BLaER1 (cell line): ENCODE measurements around the gene PTPN14.
A peak's percentile ranks its signal among the peaks of the same experiment; 100 is the strongest.

Experiments used
- H3K27ac ChIP-seq: shearing (Covaris generic); formaldehyde crosslinking; 2 replicates; pipeline ENCODE4 v1.8.1; 2022
- H3K27me3 ChIP-seq: shearing (Covaris generic); formaldehyde crosslinking; 2 replicates; pipeline ENCODE4 v1.8.1; 2022
- H3K36me3 ChIP-seq: shearing (Covaris generic); formaldehyde crosslinking; 2 replicates; pipeline ENCODE4 v1.8.1; 2022
- H3K4me1 ChIP-seq: shearing (Covaris generic); formaldehyde crosslinking; 2 replicates; pipeline ENCODE4 v1.8.1; 2022
- H3K4me2 ChIP-seq: shearing (Covaris generic); formaldehyde crosslinking; 2 replicates; pipeline ENCODE4 v1.8.1; 2022
- H3K4me3 ChIP-seq: shearing (Covaris generic); formaldehyde crosslinking; 2 replicates; pipeline ENCODE4 v1.8.1; 2022
- H3K9ac ChIP-seq: shearing (Covaris generic); formaldehyde crosslinking; 2 replicates; pipeline ENCODE4 v1.8.1; 2022
- H3K9me3 ChIP-seq: shearing (Covaris generic); formaldehyde crosslinking; 2 replicates; pipeline ENCODE4 v1.8.1; 2022
- H4K20me1 ChIP-seq: shearing (Covaris generic); formaldehyde crosslinking; 2 replicates; pipeline ENCODE4 v1.8.1; 2022
- Cebpa-rat ChIP-seq: shearing (Covaris generic); IDR thresholded peaks from 2 replicates; pipeline ENCODE4 v1.8.1; 2022

PTPN14 gene

DNA sequence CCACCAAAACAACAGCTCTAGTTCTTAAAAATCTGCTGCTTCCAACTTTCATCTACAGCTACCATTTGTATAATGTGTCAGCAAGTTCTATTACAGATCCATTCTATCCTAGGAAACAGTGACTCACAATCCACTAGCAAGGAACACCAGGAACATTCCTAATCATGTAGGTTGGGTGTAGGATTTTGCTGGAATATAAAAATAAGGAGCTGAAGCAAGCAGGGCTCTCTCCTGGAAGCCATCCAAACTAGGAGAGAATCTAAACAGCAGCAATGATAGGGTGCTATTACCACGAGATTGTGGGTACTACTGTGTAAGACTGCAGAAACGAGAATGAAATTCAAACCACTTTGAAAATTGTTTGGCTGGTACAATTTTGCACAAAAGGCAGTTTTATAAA, 135.0 kb downstream of the PTPN14 start:
- Histone ChIP-seq H4K20me1 (no peaks in the 10 kb centered on the region), H3K27ac (no peak overlapping the region), H3K27me3 (no peaks in the 10 kb centered on the region), H3K9ac (no peak overlapping the region), H3K4me1 (peaks cover 20% of the 10 kb centered on the region), H3K9me3 (no peaks in the 10 kb centered on the region), H3K4me2 (no peak overlapping the region), H3K4me3 (no peak overlapping the region), H3K36me3 (no peaks in the 10 kb centered on the region)
- no peak for TF ChIP-seq Cebpa-rat

DNA sequence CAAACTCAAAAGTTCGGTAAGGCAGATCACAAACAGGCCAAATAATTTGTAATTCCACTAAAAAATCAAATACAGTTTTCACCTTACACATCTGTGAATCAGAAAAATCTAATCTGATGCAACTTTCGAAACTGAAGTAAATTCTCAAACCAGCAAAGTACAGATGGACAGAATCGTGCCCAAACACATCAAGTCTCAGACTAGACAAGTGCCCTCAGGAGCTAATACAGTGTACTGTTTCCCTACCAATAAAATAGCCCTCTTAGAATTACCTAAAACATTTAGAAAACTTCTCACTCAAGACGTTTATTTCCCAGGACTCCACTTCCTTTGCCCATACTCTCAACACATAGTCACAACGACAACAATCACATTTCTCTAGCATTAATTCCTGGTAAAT, 136.3 kb downstream of the PTPN14 start:
- Histone ChIP-seq H3K4me2 (no peak overlapping the region), H3K9me3 (peaks cover 5% of the 10 kb centered on the region; the same call in 1 of the 2 replicates)

DNA sequence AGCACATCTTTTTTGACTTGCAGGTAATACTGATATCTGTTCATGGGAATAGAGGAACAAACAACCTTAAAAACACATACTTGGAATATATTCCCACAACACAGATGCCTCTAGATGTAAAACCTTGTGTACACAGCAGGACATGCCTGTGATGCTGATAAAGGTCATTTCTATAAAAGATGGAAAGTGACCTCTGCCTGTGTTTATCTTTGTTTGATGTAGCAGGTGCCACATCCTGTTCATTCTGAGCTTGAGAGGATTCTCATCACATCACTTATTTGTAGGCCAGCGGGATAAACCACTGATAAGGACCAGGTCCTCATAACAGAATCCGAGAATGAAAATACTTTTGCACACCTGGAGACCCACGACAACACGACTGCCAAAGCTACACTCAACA, 136.7 kb downstream of the PTPN14 start:
- no peak for TF ChIP-seq Cebpa-rat
- Histone ChIP-seq H3K27ac (no peak overlapping the region), H4K20me1 (no peaks in the 10 kb centered on the region)

More for the DNA sequence above, 136.3 kb downstream of the PTPN14 start:
- Histone ChIP-seq H3K4me1 (peaks cover 20% of the 10 kb centered on the region), H3K27ac (no peak overlapping the region), H3K36me3 (no peaks in the 10 kb centered on the region), H4K20me1 (no peaks in the 10 kb centered on the region), H3K9ac (no peak overlapping the region), H3K4me3 (no peak overlapping the region), H3K27me3 (no peaks in the 10 kb centered on the region)
- TF ChIP-seq Cebpa-rat: no peak

DNA sequence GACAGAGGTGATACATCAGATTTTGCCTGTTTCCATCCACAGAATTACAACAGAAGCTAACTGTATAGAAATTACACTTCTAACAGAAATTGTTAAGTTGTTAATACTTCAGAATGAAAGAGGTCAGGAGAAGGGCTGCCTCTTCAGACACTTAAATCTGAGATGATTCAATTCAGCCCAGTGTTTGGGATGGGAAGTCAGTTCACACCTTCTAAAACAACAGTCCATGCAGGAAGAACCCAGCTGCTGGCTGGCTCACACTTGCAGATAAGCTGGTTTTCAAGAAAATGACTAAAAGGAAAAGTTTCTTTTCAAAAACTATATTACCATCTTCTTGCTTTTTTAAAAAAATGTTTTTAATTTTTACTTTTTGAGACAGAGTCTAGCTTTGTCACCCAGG, 138.1 kb downstream of the PTPN14 start:
- no peak for TF ChIP-seq Cebpa-rat
- Histone ChIP-seq H3K27me3 (no peaks in the 10 kb centered on the region), H3K9ac (no peak overlapping the region), H3K4me3 (no peak overlapping the region), H4K20me1 (no peaks in the 10 kb centered on the region), H3K27ac (no peak overlapping the region), H3K4me2 (no peak overlapping the region), H3K9me3 (peaks cover 5% of the 10 kb centered on the region; the same call in 1 of the 2 replicates), H3K36me3 (no peaks in the 10 kb centered on the region), H3K4me1 (peaks cover 17% of the 10 kb centered on the region)

More for the DNA sequence above, 136.7 kb downstream of the PTPN14 start:
- H3K9ac ChIP-seq: no peak overlapping the region
- peaks cover 5% of the 10 kb centered on the region; the same call in 1 of the 2 replicates for H3K9me3 ChIP-seq
- H3K4me1 ChIP-seq: peaks cover 20% of the 10 kb centered on the region
- no peak overlapping the region for H3K4me2 ChIP-seq
- H3K4me3 ChIP-seq: no peak overlapping the region
- no peaks in the 10 kb centered on the region for H3K36me3 ChIP-seq
- no peaks in the 10 kb centered on the region for H3K27me3 ChIP-seq

DNA sequence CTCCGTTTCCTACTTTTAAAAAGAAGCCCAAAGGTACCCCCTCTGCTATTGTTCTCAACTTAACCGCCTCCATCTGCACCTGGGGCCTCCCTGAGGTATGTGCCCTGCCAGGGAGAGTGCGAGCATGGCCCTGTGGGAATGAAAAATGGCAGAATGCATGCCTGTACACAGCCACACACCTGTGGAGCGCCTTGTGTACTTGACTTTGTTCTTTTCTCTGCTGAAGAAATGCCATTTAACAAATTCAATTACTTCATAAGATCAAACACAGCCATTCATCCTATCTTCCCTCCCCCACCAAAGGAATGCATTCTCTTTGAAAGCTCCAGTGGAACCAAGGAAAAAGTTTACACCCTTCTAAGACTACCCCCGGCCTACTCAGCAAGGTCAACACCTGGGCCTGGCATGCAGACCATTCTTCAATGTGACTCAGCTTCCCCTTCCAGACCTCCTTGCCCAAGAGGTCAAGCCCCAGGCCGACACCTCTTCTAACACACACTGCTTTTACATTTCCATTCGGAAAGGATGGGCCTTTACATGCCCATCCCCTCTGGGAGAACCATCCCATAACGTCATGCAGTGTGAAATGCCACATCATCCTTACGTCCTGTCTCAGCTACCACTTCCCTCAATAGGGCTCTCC, 146.7 kb downstream of the PTPN14 start:
- no peaks in the 10 kb centered on the region for H4K20me1 ChIP-seq
- no peaks in the 10 kb centered on the region for H3K36me3 ChIP-seq
- H3K9ac ChIP-seq: no peak overlapping the region
- H3K4me1 ChIP-seq: peaks cover 36% of the 10 kb centered on the region
- peaks cover 13% of the 10 kb centered on the region for H3K9me3 ChIP-seq
- peak overlapping the region; percentile 55 for H3K27ac ChIP-seq
- H3K27me3 ChIP-seq: no peaks in the 10 kb centered on the region
- TF ChIP-seq Cebpa-rat: no peak
- H3K4me2 ChIP-seq: peak overlapping the region; percentile 63
- no peak overlapping the region for H3K4me3 ChIP-seq

DNA sequence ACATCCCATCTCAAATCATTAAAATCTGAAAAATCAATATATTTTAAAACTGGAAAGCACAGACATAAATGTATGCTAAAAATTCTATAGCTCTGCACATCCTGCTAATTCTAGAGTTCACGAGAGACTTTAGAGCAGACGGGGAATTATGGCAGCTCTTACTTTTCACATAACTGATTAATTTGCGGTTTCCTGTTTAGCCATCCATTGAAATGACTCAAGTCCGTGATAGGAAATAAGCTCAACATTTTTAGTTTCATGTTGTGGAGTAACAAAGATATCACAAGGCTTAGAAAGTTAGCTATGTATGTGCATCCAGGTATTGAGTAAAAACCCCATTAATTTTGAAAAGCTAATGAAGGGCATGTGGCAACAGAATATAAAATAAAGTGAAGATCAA, 147.2 kb downstream of the PTPN14 start:
- H3K4me3 ChIP-seq: no peak overlapping the region
- no peaks in the 10 kb centered on the region for H3K36me3 ChIP-seq
- H3K4me1 ChIP-seq: peaks cover 36% of the 10 kb centered on the region
- peak overlapping the region; percentile 63 for H3K4me2 ChIP-seq
- no peak for TF ChIP-seq Cebpa-rat
- H3K27me3 ChIP-seq: no peaks in the 10 kb centered on the region
- no peaks in the 10 kb centered on the region for H4K20me1 ChIP-seq
- no peak overlapping the region for H3K9ac ChIP-seq
- H3K9me3 ChIP-seq: peaks cover 13% of the 10 kb centered on the region
- peak overlapping the region; percentile 55 for H3K27ac ChIP-seq

DNA sequence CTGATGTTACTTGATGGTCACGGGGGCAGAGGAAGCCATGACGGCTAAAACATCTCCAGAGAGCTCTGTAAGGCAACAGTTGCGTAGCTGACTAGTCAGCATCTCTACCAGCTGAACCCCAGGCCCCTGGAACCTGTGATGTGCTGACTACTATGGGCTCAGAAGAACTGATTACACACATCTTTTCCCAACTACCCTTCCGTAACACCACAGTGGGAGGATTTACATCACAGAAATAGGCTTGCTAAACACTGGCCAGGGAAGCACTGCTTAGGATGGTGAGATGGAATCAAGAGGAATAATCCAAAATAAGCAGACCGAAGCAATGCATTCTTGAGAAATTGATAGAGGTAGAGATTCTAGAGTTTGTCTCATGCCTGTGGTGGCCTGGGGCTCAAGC, 148.0 kb downstream of the PTPN14 start:
- Histone ChIP-seq H3K4me1 (peaks cover 35% of the 10 kb centered on the region), H3K27me3 (no peaks in the 10 kb centered on the region), H3K4me3 (no peak overlapping the region), H3K9me3 (peaks cover 13% of the 10 kb centered on the region), H3K4me2 (peak overlapping the region; percentile 63), H3K9ac (no peak overlapping the region), H3K36me3 (no peaks in the 10 kb centered on the region), H3K27ac (peak overlapping the region; percentile 39; the same call in 1 of the 2 replicates), H4K20me1 (no peaks in the 10 kb centered on the region)
- TF ChIP-seq Cebpa-rat: no peak

DNA sequence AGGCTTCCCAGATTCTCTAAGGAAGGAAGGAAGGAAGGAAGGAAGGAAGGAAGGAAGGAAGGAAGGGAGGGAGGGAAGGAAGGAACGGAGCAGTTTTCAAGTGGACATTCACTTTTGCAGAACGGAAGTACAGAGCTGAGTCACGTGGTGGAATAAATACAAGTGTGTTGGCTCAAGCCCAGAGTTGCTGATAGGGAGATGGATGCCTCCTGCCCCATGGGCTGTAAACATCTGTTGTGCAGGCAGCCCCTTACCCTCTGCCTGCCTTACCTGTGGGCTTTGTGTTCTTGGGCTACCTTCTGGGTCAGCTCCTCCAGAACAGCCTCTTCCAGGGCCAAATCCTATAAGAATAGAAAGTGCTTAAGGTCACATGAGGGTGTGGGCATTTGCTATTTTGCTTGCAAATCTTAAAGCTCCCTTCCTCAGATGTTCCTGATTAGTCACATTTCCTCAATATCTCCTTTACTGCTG, 148.8 kb downstream of the PTPN14 start:
- H3K9ac ChIP-seq: no peak overlapping the region
- H3K9me3 ChIP-seq: peaks cover 13% of the 10 kb centered on the region
- H3K27ac ChIP-seq: 0 out of 2 replicates have a peak overlapping the region, but pooled peaks have one; percentile 18
- no peaks in the 10 kb centered on the region for H4K20me1 ChIP-seq
- H3K4me2 ChIP-seq: peak overlapping the region; percentile 26; the same call in 1 of the 2 replicates
- no peaks in the 10 kb centered on the region for H3K36me3 ChIP-seq
- TF ChIP-seq Cebpa-rat: no peak
- no peaks in the 10 kb centered on the region for H3K27me3 ChIP-seq
- peaks cover 28% of the 10 kb centered on the region for H3K4me1 ChIP-seq
- H3K4me3 ChIP-seq: no peak overlapping the region

DNA sequence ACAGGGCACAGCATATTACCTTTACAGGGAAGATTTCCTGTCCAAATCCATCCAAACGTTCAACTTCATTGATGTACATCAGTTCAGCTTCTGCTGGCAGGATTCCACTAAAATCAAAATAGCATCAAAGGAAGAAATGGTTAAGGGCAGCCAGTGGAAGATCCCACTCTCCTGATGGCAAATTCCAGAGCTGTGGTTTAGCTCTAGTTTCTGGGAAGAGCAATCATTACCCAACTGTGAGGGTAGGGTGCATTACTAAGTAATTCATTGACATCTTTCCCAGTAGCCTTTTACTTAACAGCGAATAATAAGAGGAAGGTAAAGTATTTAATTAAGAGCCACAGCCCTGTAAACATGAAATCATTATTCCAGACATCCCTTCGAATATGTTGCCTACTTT, 149.7 kb downstream of the PTPN14 start:
- H3K27ac ChIP-seq: no peak overlapping the region
- H3K4me2 ChIP-seq: no peak overlapping the region
- no peaks in the 10 kb centered on the region for H3K36me3 ChIP-seq
- H3K9me3 ChIP-seq: peaks cover 13% of the 10 kb centered on the region
- H3K9ac ChIP-seq: no peak overlapping the region
- no peak overlapping the region for H3K4me3 ChIP-seq
- H3K4me1 ChIP-seq: peaks cover 27% of the 10 kb centered on the region
- TF ChIP-seq Cebpa-rat: no peak
- H3K27me3 ChIP-seq: no peaks in the 10 kb centered on the region
- H4K20me1 ChIP-seq: no peaks in the 10 kb centered on the region

DNA sequence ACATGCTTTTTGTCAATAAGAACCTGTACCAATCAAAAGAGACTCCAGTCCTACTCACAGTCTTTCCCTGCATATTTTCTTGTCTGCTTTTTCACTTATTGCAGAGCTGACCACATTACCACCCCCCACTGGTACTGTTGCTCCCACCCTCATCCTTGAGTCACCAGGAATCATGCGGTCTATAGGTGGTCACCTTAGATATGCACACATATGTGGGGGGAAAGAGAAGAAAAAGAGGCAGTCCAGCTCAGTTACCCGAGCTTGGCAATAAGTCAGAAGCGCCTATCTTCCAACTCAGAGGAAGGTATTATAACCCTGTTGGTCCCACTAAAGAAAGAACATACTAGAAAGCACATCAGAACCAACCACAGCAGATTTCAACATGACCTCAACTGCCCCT, 151.3 kb downstream of the PTPN14 start:
- H4K20me1 ChIP-seq: no peaks in the 10 kb centered on the region
- no peak overlapping the region for H3K9ac ChIP-seq
- no peak overlapping the region for H3K27ac ChIP-seq
- no peaks in the 10 kb centered on the region for H3K27me3 ChIP-seq
- peaks cover 26% of the 10 kb centered on the region for H3K4me1 ChIP-seq
- no peak overlapping the region for H3K4me2 ChIP-seq
- H3K36me3 ChIP-seq: no peaks in the 10 kb centered on the region
- TF ChIP-seq Cebpa-rat: no peak
- H3K9me3 ChIP-seq: peaks cover 13% of the 10 kb centered on the region
- H3K4me3 ChIP-seq: no peak overlapping the region
